ENCODE results near the gene HNF1A. TPM values are rescaled to one million over a fixed set of nuclear protein-coding genes. Genes with fewer than 3 reads are reported as not detected.

HNF1A gene
- total and polyA plus RNA-seq, 2 of the 13 experiments (the other 11 are each of a cell fraction or from before 2014, with no cell fraction given): 13.4 to 34.7 TPM

DNA sequence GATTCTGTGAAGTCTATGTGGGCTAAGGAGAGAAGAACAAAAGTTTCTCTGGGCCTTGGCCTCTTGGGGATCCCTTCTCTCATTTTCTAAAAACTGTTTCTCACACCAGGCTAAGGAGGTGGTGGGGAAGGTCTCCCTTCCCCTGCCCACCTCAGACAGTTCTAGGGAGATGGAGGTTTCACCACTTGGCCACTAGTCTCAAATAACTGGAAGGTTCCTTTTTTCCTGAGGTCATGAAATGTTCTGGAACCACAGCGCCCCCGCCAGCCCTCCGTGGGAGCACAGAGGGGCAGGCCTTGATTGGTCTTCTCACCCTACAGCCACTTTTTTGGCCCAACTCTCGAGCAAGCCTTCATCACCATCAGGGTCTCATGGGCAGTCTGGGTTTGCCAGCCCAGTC, 25.3 kb downstream of the HNF1A start (continued):
- TF ChIP-seq, protein P1, sequence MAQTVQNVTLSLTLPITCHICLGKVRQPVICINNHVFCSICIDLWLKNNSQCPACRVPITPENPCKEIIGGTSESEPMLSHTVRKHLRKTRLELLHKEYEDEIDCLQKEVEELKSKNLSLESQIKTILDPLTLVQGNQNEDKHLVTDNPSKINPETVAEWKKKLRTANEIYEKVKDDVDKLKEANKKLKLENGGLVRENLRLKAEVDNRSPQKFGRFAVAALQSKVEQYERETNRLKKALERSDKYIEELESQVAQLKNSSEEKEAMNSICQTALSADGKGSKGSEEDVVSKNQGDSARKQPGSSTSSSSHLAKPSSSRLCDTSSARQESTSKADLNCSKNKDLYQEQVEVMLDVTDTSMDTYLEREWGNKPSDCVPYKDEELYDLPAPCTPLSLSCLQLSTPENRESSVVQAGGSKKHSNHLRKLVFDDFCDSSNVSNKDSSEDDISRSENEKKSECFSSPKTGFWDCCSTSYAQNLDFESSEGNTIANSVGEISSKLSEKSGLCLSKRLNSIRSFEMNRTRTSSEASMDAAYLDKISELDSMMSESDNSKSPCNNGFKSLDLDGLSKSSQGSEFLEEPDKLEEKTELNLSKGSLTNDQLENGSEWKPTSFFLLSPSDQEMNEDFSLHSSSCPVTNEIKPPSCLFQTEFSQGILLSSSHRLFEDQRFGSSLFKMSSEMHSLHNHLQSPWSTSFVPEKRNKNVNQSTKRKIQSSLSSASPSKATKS (CRISPR knock-in tag; IDR thresholded peaks at IDR 0.05): no peak
- TF ChIP-seq ZNF83 (CRISPR knock-in tag; IDR thresholded peaks at IDR 0.05; ENCODE audit: borderline replicate concordance) (no peak), SMAD3 (CRISPR knock-in tag; IDR thresholded peaks at IDR 0.05) (no peak), ZNF20 (CRISPR knock-in tag; IDR thresholded peaks at IDR 0.05) (no peak), TSC22D2 (CRISPR knock-in tag; IDR thresholded peaks at IDR 0.05; ENCODE audit: borderline replicate concordance) (no peak), REXO4 (CRISPR knock-in tag; IDR thresholded peaks at IDR 0.05; ENCODE audit: borderline replicate concordance) (no peak), RBFOX2 (IDR thresholded peaks at IDR 0.05; ENCODE audit: low read depth, low read length) (0 out of 2 replicates have a peak, but pooled peaks have one; percentile 12), GATAD2A (CRISPR knock-in tag; IDR thresholded peaks at IDR 0.05) (0 out of 2 replicates have a peak, but pooled peaks have one; percentile 12), ARNT (IDR thresholded peaks at IDR 0.05) (no peak), HOXA7 (CRISPR knock-in tag; IDR thresholded peaks at IDR 0.05) (no peak), ZNF652 (CRISPR knock-in tag; IDR thresholded peaks at IDR 0.05; ENCODE audit: borderline replicate concordance, low read depth) (no peak), KAT8 (CRISPR knock-in tag; IDR thresholded peaks at IDR 0.05) (no peak), RAD21 (CRISPR knock-in tag; IDR thresholded peaks at IDR 0.05) (peak; percentile 36; the same call in 1 of the 2 replicates), STAT5B (CRISPR knock-in tag; IDR thresholded peaks at IDR 0.05) (no peak), SNRNP70 (IDR thresholded peaks at IDR 0.05; ENCODE audit: low read depth, low read length) (no peak), ZNF747 (CRISPR knock-in tag; IDR thresholded peaks at IDR 0.05; ENCODE audit: borderline replicate concordance) (no peak), ZEB1 (IDR thresholded peaks at IDR 0.05; ENCODE audit: insufficient replicate concordance, low read depth) (no peak), SRF (IDR thresholded peaks at IDR 0.05; ENCODE audit: low read depth, low read length) (no peak), ZMYM2 (CRISPR knock-in tag; IDR thresholded peaks at IDR 0.05) (no peak), RBM22 (optimal IDR thresholded peaks at IDR 0.05; ENCODE audit: low read length) (peak; percentile 54)
- TF ChIP-seq, protein P2, sequence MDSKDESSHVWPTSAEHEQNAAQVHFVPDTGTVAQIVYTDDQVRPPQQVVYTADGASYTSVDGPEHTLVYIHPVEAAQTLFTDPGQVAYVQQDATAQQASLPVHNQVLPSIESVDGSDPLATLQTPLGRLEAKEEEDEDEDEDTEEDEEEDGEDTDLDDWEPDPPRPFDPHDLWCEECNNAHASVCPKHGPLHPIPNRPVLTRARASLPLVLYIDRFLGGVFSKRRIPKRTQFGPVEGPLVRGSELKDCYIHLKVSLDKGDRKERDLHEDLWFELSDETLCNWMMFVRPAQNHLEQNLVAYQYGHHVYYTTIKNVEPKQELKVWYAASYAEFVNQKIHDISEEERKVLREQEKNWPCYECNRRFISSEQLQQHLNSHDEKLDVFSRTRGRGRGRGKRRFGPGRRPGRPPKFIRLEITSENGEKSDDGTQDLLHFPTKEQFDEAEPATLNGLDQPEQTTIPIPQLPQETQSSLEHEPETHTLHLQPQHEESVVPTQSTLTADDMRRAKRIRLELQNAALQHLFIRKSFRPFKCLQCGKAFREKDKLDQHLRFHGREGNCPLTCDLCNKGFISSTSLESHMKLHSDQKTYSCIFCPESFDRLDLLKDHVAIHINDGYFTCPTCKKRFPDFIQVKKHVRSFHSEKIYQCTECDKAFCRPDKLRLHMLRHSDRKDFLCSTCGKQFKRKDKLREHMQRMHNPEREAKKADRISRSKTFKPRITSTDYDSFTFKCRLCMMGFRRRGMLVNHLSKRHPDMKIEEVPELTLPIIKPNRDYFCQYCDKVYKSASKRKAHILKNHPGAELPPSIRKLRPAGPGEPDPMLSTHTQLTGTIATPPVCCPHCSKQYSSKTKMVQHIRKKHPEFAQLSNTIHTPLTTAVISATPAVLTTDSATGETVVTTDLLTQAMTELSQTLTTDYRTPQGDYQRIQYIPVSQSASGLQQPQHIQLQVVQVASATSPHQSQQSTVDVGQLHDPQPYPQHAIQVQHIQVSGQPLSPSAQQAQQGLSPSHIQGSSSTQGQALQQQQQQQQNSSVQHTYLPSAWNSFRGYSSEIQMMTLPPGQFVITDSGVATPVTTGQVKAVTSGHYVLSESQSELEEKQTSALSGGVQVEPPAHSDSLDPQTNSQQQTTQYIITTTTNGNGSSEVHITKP (CRISPR knock-in tag; IDR thresholded peaks at IDR 0.05; ENCODE audit: low read depth): no peak
- TF ChIP-seq, protein P3, sequence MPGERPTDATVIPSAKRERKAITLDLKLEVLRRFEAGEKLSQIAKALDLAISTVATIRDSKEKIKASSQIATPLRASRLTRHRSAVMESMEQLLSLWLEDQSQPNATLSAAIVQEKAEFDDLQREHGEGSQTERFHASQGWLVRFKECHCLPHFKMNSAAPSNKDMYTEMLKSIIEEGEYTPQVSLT (CRISPR knock-in tag; IDR thresholded peaks at IDR 0.05; ENCODE audit: borderline replicate concordance, low read depth): no peak

Measured in HepG2 (cell line).